Stomach (tissue), 9 donors: ENCODE data around the gene MRC2. TPM values are rescaled to one million over a fixed set of nuclear protein-coding genes. Genes with fewer than 3 reads are reported as not detected.

Experiments
- DNase-seq, 2 donors: peaks; one replicate each; pipeline versions ENCODE4 v3.0.0 to v3.0.0-alpha.2; 2013 to 2019
- H3K27ac ChIP-seq, 5 donors: fragments of 200-600 bp in 4 of 5; sonication (generic) in 4 of 5; one replicate each; pipeline ENCODE4 v1.5.1; 2013 to 2019; ENCODE audit warnings: mild to moderate bottlenecking in 1 of 5, moderate library complexity in 1 of 5
- H3K27me3 ChIP-seq, 3 donors: fragments of 200-600 bp; sonication (generic); one replicate each; pipeline ENCODE4 v1.5.1; 2017 to 2019; ENCODE audit warnings: mixed run types in 1 of 3
- H3K36me3 ChIP-seq, 4 donors: fragments of 200-600 bp; sonication (generic); 1 replicate in 3 of 4; 2 replicates in 1 of 4; pipeline ENCODE4 v1.5.1; 2016 to 2019
- H3K4me1 ChIP-seq, 4 donors: fragments of 200-600 bp; sonication (generic); one replicate each; pipeline ENCODE4 v1.5.1; 2016 to 2019
- H3K4me3 ChIP-seq, 4 donors: fragments of 200-600 bp; sonication (generic) in 3 of 4; one replicate each; pipeline ENCODE4 v1.5.1; 2016 to 2019; ENCODE audit warnings: mild to moderate bottlenecking in 1 of 4
- H3K9me3 ChIP-seq, 4 donors: fragments of 200-600 bp; sonication (generic); one replicate each; pipeline ENCODE4 v1.5.1; 2016 to 2019
- CTCF ChIP-seq, 7 experiments: fragments of 450-650 bp in 4 of 7; fragments of 200-600 bp in 3 of 7; sonication (generic) in 3 of 7; IDR thresholded peaks; one replicate each; pipeline ENCODE4 v1.5.1; 2016 to 2019; ENCODE audit warnings: antibody characterized with exemption in 7 of 7, control low read depth in 2 of 7, mild to moderate bottlenecking in 1 of 7
- EP300 ChIP-seq: sonication (generic); formaldehyde crosslinking; IDR thresholded peaks from one replicate; pipeline ENCODE4 v1.6.1; 2017; ENCODE audit warnings: antibody characterized with exemption
- POLR2A ChIP-seq, 4 donors: fragments of 450-650 bp; IDR thresholded peaks; one replicate each; pipeline ENCODE4 v1.6.1; 2016; ENCODE audit warnings: antibody characterized with exemption in 4 of 4, control low read depth in 2 of 4, mild to moderate bottlenecking in 1 of 4, moderate library complexity in 1 of 4
- POLR2AphosphoS5 ChIP-seq, 3 donors: sonication (generic); formaldehyde crosslinking; IDR thresholded peaks; one replicate each; pipeline ENCODE4 v1.6.1; 2016; ENCODE audit warnings: antibody characterized with exemption in 3 of 3
- WGBS, 5 donors: extraction: QIAGEN DNeasy Blood & Tissue Kit in 3 of 5; methylation state at CpG; one replicate each; pipeline versions ENCODE4 v1.1.5 to v1.1.7; 2013 to 2018; 5-methylcytosine and 5-hydroxymethylcytosine counted together
- intact Hi-C: fragments of 100-400 bp; cut with DNase I; formaldehyde crosslinking; loops from one replicate; pipeline ENCODE4 v1.15.1; 2023; ENCODE audit warnings: low total_unique reads
- polyA plus RNA-seq, 3 donors: library from polyadenylated mRNA; stranded (reverse); fragments of 200-250 nt; gene quantifications; one replicate each; pipeline ENCODE4 v1.2.3, GENCODE V29; 2013
- total RNA-seq, 5 donors: library from RNA; depleted of rRNA; stranded (reverse); fragments of >200 nt; gene quantifications; one replicate each; pipeline versions ENCODE4 v1.1.0 to v1.2.3, GENCODE V29; 2014 to 2016
- donor health status: healthy with polysubstance abuse.
- donor health status: Bipolar disorder and iron deficiency.
- donor health status: healthy.

The MRC2 gene
- total and polyA plus RNA-seq, 8 donors: 4.7 to 107 (median 13.8) TPM

DNA sequence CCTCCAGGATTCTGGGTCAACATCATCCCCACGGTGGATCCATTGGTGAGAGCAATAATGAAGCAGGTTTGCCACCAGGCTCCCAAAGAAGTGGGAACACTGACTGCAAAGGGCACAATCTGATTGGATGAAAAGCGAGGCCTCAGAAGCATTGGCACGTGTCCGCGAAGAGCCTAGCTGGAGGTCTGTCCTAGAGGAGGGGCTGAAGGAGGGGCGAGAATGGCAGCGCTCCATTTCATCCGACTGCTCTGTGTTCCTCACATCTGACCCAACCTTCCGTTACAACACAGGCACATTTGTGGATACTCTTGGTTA is 79.9 kb downstream of the MRC2 start:
- Histone ChIP-seq H3K27ac (no peak overlapping the region), H3K9me3 (peaks cover 5 to 13% (median 8%) of the 10 kb centered on the region in 4 donors), H3K4me1 (peaks cover 16 to 34% (median 28%) of the 10 kb centered on the region in 4 donors), H3K36me3 (no peaks in the 10 kb centered on the region), H3K4me3 (no peak overlapping the region), H3K27me3 (peaks cover 0 to 8% (median 0%) of the 10 kb centered on the region in 3 donors)
- TF ChIP-seq POLR2AphosphoS5 (IDR thresholded peaks at IDR 0.05) (no peak), CTCF (IDR thresholded peaks at IDR 0.05) (no peak), POLR2A (IDR thresholded peaks at IDR 0.05) (no peak), EP300 (no peak)
- intact Hi-C loops: loop anchor here (10.0 kb wide), 1 partner anchor 717 kb away; no protein-coding TSS in a partner anchor
- DNase-seq: no peak
- WGBS, 5 donors: 94 to 98% (median 96%) methylated on average over 9 of the region's 9 CpGs

GRCh38 chr17:62708587-62708986 is 81.1 kb downstream of the MRC2 start:
- Histone ChIP-seq H3K9me3 (peaks cover 5 to 13% (median 8%) of the 10 kb centered on the region in 4 donors), H3K4me3 (no peak overlapping the region), H3K4me1 (peaks cover 6 to 23% (median 20%) of the 10 kb centered on the region in 4 donors), H3K36me3 (no peaks in the 10 kb centered on the region), H3K27me3 (peaks cover 0 to 8% (median 0%) of the 10 kb centered on the region in 3 donors), H3K27ac (no peak overlapping the region)
- WGBS, 5 donors: 55 to 76% (median 68%) methylated on average over 2 of the region's 2 CpGs
- intact Hi-C loops: loop anchor here (10.0 kb wide), 1 partner anchor 716 kb away; no protein-coding TSS in a partner anchor
- no peak for TF ChIP-seq CTCF (IDR thresholded peaks at IDR 0.05)
- no peak for TF ChIP-seq POLR2A (IDR thresholded peaks at IDR 0.05)
- TF ChIP-seq EP300: no peak
- no peak for TF ChIP-seq POLR2AphosphoS5 (IDR thresholded peaks at IDR 0.05)
- DNase-seq: no peak

- DNase-seq: no peak
- 79 to 86% (median 81%) methylated on average over 4 to 8 of the region's 8 CpGs for WGBS, 5 donors
- intact Hi-C loops: no loop called here
Measured at GRCh38 chr17:62712171-62712581, 84.7 kb downstream of the MRC2 start.

GRCh38 chr17:62713086-62713881 is 85.8 kb downstream of the MRC2 start:
- Histone ChIP-seq H3K4me3 (no peak overlapping the region), H3K27ac (no peak overlapping the region), H3K27me3 (no peaks in the 10 kb centered on the region), H3K36me3 (no peaks in the 10 kb centered on the region), H3K9me3 (peaks cover 5 to 11% (median 7%) of the 10 kb centered on the region in 4 donors), H3K4me1 (no peaks in the 10 kb centered on the region)
- 82 to 89% (median 86%) methylated on average over 17 of the region's 17 CpGs for WGBS, 5 donors
- no peak for DNase-seq
- TF ChIP-seq CTCF (IDR thresholded peaks at IDR 0.05) (no peak), POLR2AphosphoS5 (IDR thresholded peaks at IDR 0.05) (no peak), POLR2A (IDR thresholded peaks at IDR 0.05) (no peak), EP300 (no peak)
- intact Hi-C loops: no loop called here

More at GRCh38 chr17:62712171-62712581, 84.7 kb downstream of the MRC2 start:
- H3K27me3 ChIP-seq: no peaks in the 10 kb centered on the region
- no peak overlapping the region for H3K27ac ChIP-seq
- H3K4me1 ChIP-seq: no peaks in the 10 kb centered on the region
- TF ChIP-seq EP300 (no peak), POLR2A (IDR thresholded peaks at IDR 0.05) (no peak), CTCF (IDR thresholded peaks at IDR 0.05) (no peak), POLR2AphosphoS5 (IDR thresholded peaks at IDR 0.05) (no peak)
- H3K4me3 ChIP-seq: no peak overlapping the region
- no peaks in the 10 kb centered on the region for H3K36me3 ChIP-seq
- peaks cover 5 to 13% (median 8%) of the 10 kb centered on the region in 4 donors for H3K9me3 ChIP-seq
